ENCODE results near the gene ST6GALNAC6. TPM values are rescaled to one million over a fixed set of nuclear protein-coding genes. Genes with fewer than 3 reads are reported as not detected.

ST6GALNAC6 gene
- total and polyA plus RNA-seq, 4 donors, result 22.5 to 40.4 (median 32.3) TPM

- no peaks in the 10 kb centered on the region for H3K27me3 ChIP-seq (ENCODE audit: control insufficient read depth in 4 of 4, insufficient read depth in 4 of 4, low read length in 3 of 4)
- no peak overlapping the region for H3K4me3 ChIP-seq (ENCODE audit: low read depth in 1 of 3, low read length in 3 of 3)
- H3K36me3 ChIP-seq (ENCODE audit: control insufficient read depth in 4 of 4, insufficient read depth in 3 of 4, low read depth in 1 of 4, low read length in 3 of 4), result no peaks in the 10 kb centered on the region
- no peak overlapping the region for H3K9ac ChIP-seq (ENCODE audit: low read depth in 1 of 2, low read length in 2 of 2)
- WGBS, result 68% methylated on average over 11 of the region's 11 CpGs
- DNase-seq (ENCODE audit: low spot score), result no peak
- peaks cover 0 to 7% (median 1%) of the 10 kb centered on the region in 4 donors for H3K4me1 ChIP-seq (ENCODE audit: control insufficient read depth in 4 of 4, insufficient read depth in 4 of 4, low read length in 3 of 4)
- H3K27ac ChIP-seq (ENCODE audit: low read depth in 1 of 2, low read length in 2 of 2), result peak overlapping the region in 1 of 2 donors; percentile 5
- no peaks in the 10 kb centered on the region for H3K9me3 ChIP-seq (ENCODE audit: control insufficient read depth in 4 of 4, low read length in 3 of 4)
- TF ChIP-seq YY1 (IDR thresholded peaks at IDR 0.05) (no peak), ZBTB33 (IDR thresholded peaks at IDR 0.05) (no peak), FOXA1 (IDR thresholded peaks at IDR 0.05) (no peak)
These were observed 43.2 kb downstream of the ST6GALNAC6 start for GRCh38 chr9:127856094-127856728.

- TF ChIP-seq YY1 (IDR thresholded peaks at IDR 0.05) (no peak), RXRA (IDR thresholded peaks at IDR 0.05) (no peak)
- DNase-seq (ENCODE audit: low spot score), result no peak
- Histone ChIP-seq H3K9ac (ENCODE audit: low read depth in 1 of 2, low read length in 2 of 2) (no peak overlapping the region), H3K27ac (ENCODE audit: low read depth in 1 of 2, low read length in 2 of 2) (peak overlapping the region in 1 of 2 donors; percentile 5), H3K9me3 (ENCODE audit: control insufficient read depth in 4 of 4, low read length in 3 of 4) (no peaks in the 10 kb centered on the region), H3K36me3 (ENCODE audit: control insufficient read depth in 4 of 4, insufficient read depth in 3 of 4, low read depth in 1 of 4, low read length in 3 of 4) (no peaks in the 10 kb centered on the region), H3K4me1 (ENCODE audit: control insufficient read depth in 4 of 4, insufficient read depth in 4 of 4, low read length in 3 of 4) (peaks cover 0 to 7% (median 1%) of the 10 kb centered on the region in 4 donors), H3K27me3 (ENCODE audit: control insufficient read depth in 4 of 4, insufficient read depth in 4 of 4, low read length in 3 of 4) (no peaks in the 10 kb centered on the region), H3K4me3 (ENCODE audit: low read depth in 1 of 3, low read length in 3 of 3) (no peak overlapping the region)
- WGBS, result 92% methylated on average over 5 of the region's 5 CpGs
These were observed 43.9 kb downstream of the ST6GALNAC6 start for GRCh38 chr9:127855522-127855921.

GRCh38 chr9:127854960-127855359 lies 44.4 kb downstream of the ST6GALNAC6 start:
- Histone ChIP-seq H3K27me3 (ENCODE audit: control insufficient read depth in 4 of 4, insufficient read depth in 4 of 4, low read length in 3 of 4) (no peaks in the 10 kb centered on the region), H3K4me1 (ENCODE audit: control insufficient read depth in 4 of 4, insufficient read depth in 4 of 4, low read length in 3 of 4) (peaks cover 0 to 9% (median 1%) of the 10 kb centered on the region in 4 donors), H3K36me3 (ENCODE audit: control insufficient read depth in 4 of 4, insufficient read depth in 3 of 4, low read depth in 1 of 4, low read length in 3 of 4) (no peaks in the 10 kb centered on the region), H3K9me3 (ENCODE audit: control insufficient read depth in 4 of 4, low read length in 3 of 4) (peaks cover 0 to under 1% (median 0%) of the 10 kb centered on the region in 4 donors), H3K27ac (ENCODE audit: low read depth in 1 of 2, low read length in 2 of 2) (peak overlapping the region; percentile 43 to 63), H3K9ac (ENCODE audit: low read depth in 1 of 2, low read length in 2 of 2) (no peak overlapping the region), H3K4me3 (ENCODE audit: low read depth in 1 of 3, low read length in 3 of 3) (peak overlapping the region in 1 of 3 donors; percentile 53)
- TF ChIP-seq NR2F2 (IDR thresholded peaks at IDR 0.05), result no peak
- TF ChIP-seq FOXA2 (IDR thresholded peaks at IDR 0.05), result no peak
- TF ChIP-seq YY1 (IDR thresholded peaks at IDR 0.05), result no peak
- TF ChIP-seq SP1 (IDR thresholded peaks at IDR 0.05), result no peak
- TF ChIP-seq HNF4A (conservative IDR thresholded peaks at IDR 0.05), result no peak
- TF ChIP-seq FOXA1 (IDR thresholded peaks at IDR 0.05), result no peak
- TF ChIP-seq GABPA (IDR thresholded peaks at IDR 0.05 in 1 of 2, conservative IDR thresholded peaks at IDR 0.05 in 1 of 2), result no peak
- TF ChIP-seq JUND (IDR thresholded peaks at IDR 0.05), result no peak
- TF ChIP-seq HNF4G (IDR thresholded peaks at IDR 0.05), result no peak
- TF ChIP-seq EGR1 (IDR thresholded peaks at IDR 0.05; ENCODE audit: low read depth in 2 of 2), result no peak
- no peak for TF ChIP-seq REST (IDR thresholded peaks at IDR 0.05)
- no peak for TF ChIP-seq MAX (IDR thresholded peaks at IDR 0.05)
- TF ChIP-seq RXRA (IDR thresholded peaks at IDR 0.05), result no peak
- TF ChIP-seq CTCF (IDR thresholded peaks at IDR 0.05; ENCODE audit: low read depth, low read length, missing input control), result no peak
- TF ChIP-seq RAD21 (IDR thresholded peaks at IDR 0.05), result no peak
- TF ChIP-seq TAF1 (conservative IDR thresholded peaks at IDR 0.05), result no peak
- no peak for TF ChIP-seq ATF3 (IDR thresholded peaks at IDR 0.05)
- TF ChIP-seq ZBTB33 (IDR thresholded peaks at IDR 0.05), result no peak
- WGBS, result 71% methylated on average over 11 of the region's 11 CpGs
- no peak for DNase-seq (ENCODE audit: low spot score)
